GM12872 (cell line): ENCODE measurements around the gene PPM1K.

Experiments used
- TF ChIP-seq, protein P1 (sequence below): IDR thresholded peaks from 3 replicates; pipeline ENCODE4 v1.5.1; 2011; ENCODE audit warnings: low read depth, mild to moderate bottlenecking, low read length, moderate library complexity; ENCODE audit not compliant: insufficient read depth

Gene PPM1K

DNA sequence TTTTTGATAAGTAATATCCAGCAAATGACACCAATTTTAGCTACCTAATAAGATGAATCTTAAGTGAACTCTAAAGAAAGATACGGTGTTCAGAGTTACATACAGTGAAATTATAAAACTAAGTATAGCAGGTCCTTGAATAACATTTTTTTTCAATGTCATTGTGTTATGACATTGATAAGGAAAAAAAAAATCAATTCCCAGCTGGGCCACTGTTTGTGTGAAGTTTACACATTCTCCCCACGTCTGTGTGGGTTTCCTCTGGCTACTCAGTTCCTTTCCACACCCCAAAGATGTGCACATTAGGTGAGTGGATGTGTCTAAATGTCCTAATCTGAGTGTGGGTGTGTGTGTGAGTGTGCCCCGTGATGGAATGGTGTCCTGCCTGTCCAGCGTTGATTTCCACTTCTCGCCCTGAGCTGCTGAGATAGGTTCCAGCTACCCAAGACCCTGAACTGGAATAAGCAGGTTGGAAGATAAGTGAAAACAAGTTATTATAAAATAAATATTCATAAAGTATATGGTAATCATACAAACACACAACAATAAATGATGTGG lies 31.2 kb upstream of the PPM1K start:
- TF ChIP-seq, protein P1, sequence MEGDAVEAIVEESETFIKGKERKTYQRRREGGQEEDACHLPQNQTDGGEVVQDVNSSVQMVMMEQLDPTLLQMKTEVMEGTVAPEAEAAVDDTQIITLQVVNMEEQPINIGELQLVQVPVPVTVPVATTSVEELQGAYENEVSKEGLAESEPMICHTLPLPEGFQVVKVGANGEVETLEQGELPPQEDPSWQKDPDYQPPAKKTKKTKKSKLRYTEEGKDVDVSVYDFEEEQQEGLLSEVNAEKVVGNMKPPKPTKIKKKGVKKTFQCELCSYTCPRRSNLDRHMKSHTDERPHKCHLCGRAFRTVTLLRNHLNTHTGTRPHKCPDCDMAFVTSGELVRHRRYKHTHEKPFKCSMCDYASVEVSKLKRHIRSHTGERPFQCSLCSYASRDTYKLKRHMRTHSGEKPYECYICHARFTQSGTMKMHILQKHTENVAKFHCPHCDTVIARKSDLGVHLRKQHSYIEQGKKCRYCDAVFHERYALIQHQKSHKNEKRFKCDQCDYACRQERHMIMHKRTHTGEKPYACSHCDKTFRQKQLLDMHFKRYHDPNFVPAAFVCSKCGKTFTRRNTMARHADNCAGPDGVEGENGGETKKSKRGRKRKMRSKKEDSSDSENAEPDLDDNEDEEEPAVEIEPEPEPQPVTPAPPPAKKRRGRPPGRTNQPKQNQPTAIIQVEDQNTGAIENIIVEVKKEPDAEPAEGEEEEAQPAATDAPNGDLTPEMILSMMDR: no peak

DNA sequence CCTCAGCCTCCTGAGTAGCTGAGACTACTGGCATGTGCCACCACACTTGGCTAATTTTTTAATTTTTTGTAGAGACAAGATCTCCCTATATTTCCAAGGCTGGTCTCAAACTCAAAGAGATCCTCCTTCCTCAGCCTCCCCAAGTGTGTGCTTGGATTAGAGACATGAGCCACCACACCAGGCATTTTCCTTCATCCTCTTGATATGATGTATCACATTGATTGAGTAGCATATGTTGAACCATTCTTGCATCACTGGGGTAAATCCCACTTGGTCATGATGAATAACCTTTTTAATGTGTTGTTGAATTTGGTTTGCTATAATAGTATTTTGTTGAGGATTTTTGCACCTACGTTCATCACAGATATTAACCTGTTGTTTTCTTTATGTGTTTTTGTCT lies 24.2 kb upstream of the PPM1K start:
- TF ChIP-seq, protein P1: no peak

DNA sequence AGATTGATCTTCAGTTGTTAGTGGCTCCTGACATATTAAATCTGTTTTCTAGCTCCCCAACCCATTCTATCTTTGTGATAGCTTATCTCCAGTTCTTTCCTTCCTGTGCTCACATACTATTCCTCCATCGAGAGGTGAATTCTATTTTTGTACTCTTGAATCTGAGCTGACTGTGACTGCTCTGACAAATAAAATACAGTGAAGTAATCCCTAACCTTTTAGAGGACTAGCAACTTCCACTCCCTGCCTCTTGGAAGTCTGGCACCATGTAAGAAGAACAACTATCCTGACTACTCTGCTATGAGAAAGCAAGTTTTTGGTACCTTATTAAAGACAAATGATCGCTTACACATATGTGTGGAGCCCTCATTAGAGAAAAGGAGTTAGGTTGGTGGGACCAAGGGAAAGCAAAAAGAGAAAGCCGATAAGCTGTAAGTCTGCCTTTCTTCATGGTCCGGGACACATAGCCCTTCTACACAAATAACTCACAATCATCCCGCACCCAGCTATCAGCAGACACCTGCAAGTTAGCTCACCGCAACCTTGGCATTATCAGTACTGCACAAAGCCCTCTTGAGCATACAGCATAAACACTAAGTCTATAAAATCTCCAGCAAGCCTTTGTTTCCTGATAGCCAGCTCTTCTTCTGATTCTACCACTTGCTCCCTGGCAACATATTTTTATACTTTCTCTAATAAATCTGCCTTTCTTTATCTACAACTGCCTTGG lies 13.5 kb upstream of the PPM1K start:
- TF ChIP-seq, protein P1: no peak

DNA sequence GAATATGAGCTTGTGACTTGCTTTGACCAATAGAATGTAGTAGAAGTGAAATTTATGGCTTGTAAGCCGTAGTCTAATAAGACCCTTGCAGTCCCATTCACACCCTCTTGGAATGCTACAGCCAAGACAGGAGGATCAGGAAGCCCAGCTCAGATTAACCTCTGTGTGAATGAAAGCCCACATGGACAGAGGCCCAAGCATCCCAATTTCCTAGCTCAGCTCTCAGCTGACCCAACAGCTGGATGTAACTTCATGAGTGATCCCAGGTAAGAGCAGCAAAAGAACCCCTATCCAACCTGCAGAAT lies 12.8 kb upstream of the PPM1K start:
- TF ChIP-seq, protein P1: no peak

DNA sequence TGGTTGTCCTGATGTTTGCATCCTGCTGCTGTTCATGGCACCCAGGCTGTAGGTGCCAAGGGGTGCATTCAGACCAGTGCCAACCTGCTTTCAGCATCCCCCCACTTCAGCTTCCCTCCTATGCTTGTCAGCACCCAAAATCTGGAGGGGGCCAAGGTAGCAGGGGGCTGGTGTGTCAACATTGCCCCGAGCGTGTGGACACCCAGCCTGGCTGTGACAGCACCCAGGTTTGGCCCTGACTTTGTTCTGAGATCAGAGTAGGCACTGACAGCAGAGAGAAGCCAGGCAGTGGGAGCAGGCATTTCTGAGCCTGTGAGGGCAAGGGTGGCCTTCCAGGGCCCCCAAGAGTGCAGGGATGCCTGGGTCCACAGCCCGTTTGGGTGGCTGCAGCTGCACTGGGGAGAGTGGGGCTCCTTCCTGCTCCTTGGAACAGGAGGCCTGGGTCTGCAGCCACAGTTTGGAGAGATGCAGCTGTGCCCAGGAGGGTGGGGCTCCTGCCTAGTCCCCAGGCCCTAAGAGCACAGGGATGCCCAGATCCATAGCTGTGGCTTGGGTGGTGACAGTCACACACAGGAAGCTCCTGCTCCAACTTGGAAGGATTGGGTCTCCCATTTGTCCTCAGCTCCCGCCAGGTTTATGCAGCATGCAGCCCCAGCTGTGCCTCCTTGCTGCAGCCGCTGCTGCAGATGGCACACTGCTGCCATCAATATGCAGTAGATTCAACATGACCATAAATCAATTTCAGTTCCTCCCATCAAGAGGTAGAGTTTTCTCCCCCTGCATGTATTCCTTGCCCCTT lies 12.3 kb upstream of the PPM1K start:
- TF ChIP-seq, protein P1: no peak

DNA sequence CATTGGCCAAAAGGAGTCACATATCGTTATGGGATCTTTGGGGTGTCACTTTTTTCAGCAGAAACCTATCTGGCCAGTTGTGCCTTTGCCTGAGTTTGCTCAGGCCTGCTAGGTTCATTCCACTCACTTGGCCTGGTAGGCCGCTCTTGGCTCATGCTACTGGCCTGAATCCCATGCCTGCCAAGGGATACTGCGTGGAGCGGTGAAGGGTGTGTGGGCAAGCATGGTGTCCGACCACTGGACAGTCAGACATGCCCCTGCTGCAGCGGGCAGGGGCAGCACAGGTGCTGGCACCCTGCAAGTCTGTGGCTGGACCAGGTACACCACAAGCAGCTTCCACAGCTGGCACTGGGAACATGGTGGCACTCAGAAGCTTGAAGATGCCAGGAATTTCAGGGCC lies 11.3 kb upstream of the PPM1K start:
- TF ChIP-seq, protein P1: no peak

DNA sequence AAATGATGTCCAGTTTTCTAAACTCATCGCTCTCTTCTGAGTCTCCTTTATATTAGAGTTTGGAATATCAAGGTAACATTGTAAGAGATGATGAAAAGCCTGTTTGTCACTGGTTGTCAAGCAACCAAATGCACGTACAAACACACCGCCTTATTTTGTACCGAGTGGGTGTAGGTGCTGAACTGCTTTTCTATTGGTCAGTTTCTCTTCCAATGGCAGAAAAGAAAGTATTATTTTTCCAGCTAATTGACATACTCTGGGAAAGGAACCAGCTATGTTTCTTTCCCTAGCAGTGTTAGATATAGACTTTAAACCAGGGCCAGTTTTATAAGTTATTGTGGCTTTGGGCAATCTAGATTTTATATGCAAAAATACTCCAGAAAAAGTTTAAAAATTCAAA lies 6.6 kb upstream of the PPM1K start:
- TF ChIP-seq, protein P1: no peak
